Liver (tissue), 9 donors: ENCODE measurements around the gene TMPRSS9. TPM values are rescaled to one million over a fixed set of nuclear protein-coding genes. Genes with fewer than 3 reads are reported as not detected.
"Not testable (repeated sequence)": the region's sequence is repeated elsewhere in the genome, so short reads cannot be mapped to it uniquely, and the experiment has no call there.

Source experiments
- DNase-seq: peaks from one replicate; pipeline ENCODE4 v3.0.0-alpha.2; 2017; ENCODE audit warnings: low spot score
- H3K27ac ChIP-seq, 2 donors: one replicate each; pipeline ENCODE4 v1.7.0; 2013; ENCODE audit warnings: inconsistent platforms in 2 of 2, low read length in 2 of 2, control low read depth in 1 of 2, low read depth in 1 of 2, mild to moderate bottlenecking in 1 of 2
- H3K27me3 ChIP-seq, 4 donors: one replicate each; pipeline versions ENCODE4 v1.6.1 to v1.7.0; 2013; ENCODE audit warnings: low read length in 3 of 4, inconsistent platforms in 1 of 4, mild to moderate bottlenecking in 1 of 4, moderate library complexity in 1 of 4; ENCODE audit not compliant: control insufficient read depth in 4 of 4, insufficient read depth in 4 of 4
- H3K36me3 ChIP-seq, 4 donors: one replicate each; pipeline versions ENCODE4 v1.6.1 to v1.7.0; 2013; ENCODE audit warnings: low read length in 3 of 4, mild to moderate bottlenecking in 3 of 4, low read depth in 1 of 4, moderate library complexity in 1 of 4; ENCODE audit not compliant: control insufficient read depth in 4 of 4, insufficient read depth in 3 of 4
- H3K4me1 ChIP-seq, 4 donors: one replicate each; pipeline versions ENCODE4 v1.6.1 to v1.7.0; 2013; ENCODE audit warnings: low read length in 3 of 4, mild to moderate bottlenecking in 3 of 4, moderate library complexity in 1 of 4; ENCODE audit not compliant: control insufficient read depth in 4 of 4, insufficient read depth in 4 of 4
- H3K4me3 ChIP-seq, 3 donors: one replicate each; pipeline versions ENCODE4 v1.6.1 to v1.7.0; 2013; ENCODE audit warnings: low read length in 3 of 3, control low read depth in 1 of 3, low read depth in 1 of 3, mild to moderate bottlenecking in 1 of 3
- H3K9ac ChIP-seq, 2 donors: one replicate each; pipeline ENCODE4 v1.7.0; 2013; ENCODE audit warnings: low read length in 2 of 2, mild to moderate bottlenecking in 2 of 2, moderate library complexity in 2 of 2, control low read depth in 1 of 2, low read depth in 1 of 2
- H3K9me3 ChIP-seq, 4 donors: one replicate each; pipeline versions ENCODE4 v1.6.1 to v1.7.0; 2013; ENCODE audit warnings: low read length in 3 of 4; ENCODE audit not compliant: control insufficient read depth in 4 of 4
- ATF3 ChIP-seq: IDR thresholded peaks from 2 replicates; pipeline ENCODE4 v1.6.1; 2016; ENCODE audit warnings: antibody characterized with exemption
- EGR1 ChIP-seq, 2 donors: IDR thresholded peaks; 2 replicates each; pipeline ENCODE4 v1.6.1; 2016 to 2018; ENCODE audit warnings: antibody characterized with exemption in 2 of 2, low read depth in 2 of 2
- FOXA2 ChIP-seq: IDR thresholded peaks from 2 replicates; pipeline ENCODE4 v1.6.1; 2016; ENCODE audit warnings: antibody characterized with exemption
- GABPA ChIP-seq, 2 donors: IDR thresholded peaks in 1 of 2; conservative IDR thresholded peaks in 1 of 2; 2 replicates each; pipeline ENCODE4 v1.6.1; 2016; ENCODE audit warnings: antibody characterized with exemption in 2 of 2, mild to moderate bottlenecking in 1 of 2, moderate library complexity in 1 of 2
- HNF4A ChIP-seq, 2 donors: conservative IDR thresholded peaks; 2 replicates each; pipeline ENCODE4 v1.6.1; 2016; ENCODE audit warnings: antibody characterized with exemption in 2 of 2, mild to moderate bottlenecking in 2 of 2
- HNF4G ChIP-seq: IDR thresholded peaks from 2 replicates; pipeline ENCODE4 v1.6.1; 2016; ENCODE audit warnings: antibody characterized with exemption
- JUND ChIP-seq, 2 donors: IDR thresholded peaks; 2 replicates each; pipeline ENCODE4 v1.6.1; 2016; ENCODE audit warnings: antibody characterized with exemption in 2 of 2
- NR2F2 ChIP-seq: IDR thresholded peaks from 2 replicates; pipeline ENCODE4 v1.6.1; 2016; ENCODE audit warnings: antibody characterized with exemption
- RAD21 ChIP-seq, 2 donors: IDR thresholded peaks; 2 replicates each; pipeline ENCODE4 v1.6.1; 2016; ENCODE audit warnings: antibody characterized with exemption in 2 of 2, mild to moderate bottlenecking in 2 of 2
- REST ChIP-seq: IDR thresholded peaks from 2 replicates; pipeline ENCODE4 v1.6.1; 2016; ENCODE audit warnings: antibody characterized with exemption, mild to moderate bottlenecking
- RXRA ChIP-seq, 2 donors: IDR thresholded peaks; 2 replicates each; pipeline ENCODE4 v1.6.1; 2017 to 2018; ENCODE audit warnings: antibody characterized with exemption in 2 of 2, mild to moderate bottlenecking in 1 of 2
- SP1 ChIP-seq: IDR thresholded peaks from 2 replicates; pipeline ENCODE4 v1.6.1; 2018; ENCODE audit warnings: antibody characterized with exemption, mild to moderate bottlenecking
- TAF1 ChIP-seq: conservative IDR thresholded peaks from 2 replicates; pipeline ENCODE4 v1.6.1; 2016; ENCODE audit warnings: antibody characterized with exemption, mild to moderate bottlenecking
- YY1 ChIP-seq: IDR thresholded peaks from 2 replicates; pipeline ENCODE4 v1.6.1; 2016; ENCODE audit warnings: antibody characterized with exemption, mild to moderate bottlenecking
- ZBTB33 ChIP-seq: IDR thresholded peaks from 2 replicates; pipeline ENCODE4 v1.6.1; 2016; ENCODE audit warnings: antibody characterized with exemption
- WGBS: extraction: QIAGEN DNeasy Blood & Tissue Kit; methylation state at CpG from one replicate; pipeline ENCODE4 v1.1.7; 2013; 5-methylcytosine and 5-hydroxymethylcytosine counted together
- polyA plus RNA-seq, 2 donors: library from polyadenylated mRNA; stranded (reverse) in 1 of 2; unstranded in 1 of 2; fragments of 200-250 nt in 1 of 2; fragments of >200 nt in 1 of 2; fragmentation: Nextera tagmentation in 1 of 2; extraction: Ambion mirVana in 1 of 2; gene quantifications; one replicate each; pipeline versions ENCODE4 v1.2.1 to v1.2.3, GENCODE V29; 2013 to 2015
- total RNA-seq, 2 donors: library from RNA; depleted of rRNA; stranded (reverse); fragments of >200 nt; gene quantifications; one replicate each; pipeline ENCODE4 v1.2.3, GENCODE V29; 2014
- TF ChIP-seq, protein P1 (sequence below): IDR thresholded peaks from 2 replicates; pipeline ENCODE4 v1.6.1; 2016; ENCODE audit warnings: antibody characterized with exemption
- donor health status: healthy.
- donor health status: healthy.
- donor health status: healthy.
- donor health status: healthy.
- donor health status: healthy.

TMPRSS9 gene
- total and polyA plus RNA-seq, 4 donors: 0.39 to 24.8 (median 1.5) TPM

GRCh38 chr19:2415973-2416319 lies 55.9 kb downstream of the TMPRSS9 start:
- TF ChIP-seq RXRA (IDR thresholded peaks at IDR 0.05) (no peak), HNF4G (no peak)
- Histone ChIP-seq H3K4me3 (no peak overlapping the region), H3K27ac (no peak overlapping the region), H3K9ac (no peak overlapping the region), H3K36me3 (peaks cover 0 to 2% (median under 1%) of the 10 kb centered on the region in 4 donors), H3K4me1 (peaks cover 5 to 6% (median 6%) of the 10 kb centered on the region in 4 donors), H3K9me3 (no peaks in the 10 kb centered on the region), H3K27me3 (no peaks in the 10 kb centered on the region)
- no peak for DNase-seq
- 82% methylated on average over 6 of the region's 6 CpGs for WGBS

- no peak overlapping the region for H3K4me3 ChIP-seq
- H3K27me3 ChIP-seq: no peaks in the 10 kb centered on the region
- peaks cover 5 to 6% (median 6%) of the 10 kb centered on the region in 4 donors for H3K4me1 ChIP-seq
- no peak for DNase-seq
- peak overlapping the region in 1 of 2 donors; percentile 19 for H3K27ac ChIP-seq
- H3K9ac ChIP-seq: no peak overlapping the region
- WGBS: 63% methylated on average over 19 of the region's 19 CpGs
- H3K9me3 ChIP-seq: no peaks in the 10 kb centered on the region
- TF ChIP-seq RXRA (IDR thresholded peaks at IDR 0.05): peak in 1 of 2 donors; percentile 43
- no peak for TF ChIP-seq JUND (IDR thresholded peaks at IDR 0.05)
- no peak for TF ChIP-seq FOXA2
- TF ChIP-seq SP1: peak; percentile 76
- TF ChIP-seq ATF3: no peak
- no peak for TF ChIP-seq TAF1
- TF ChIP-seq RAD21 (IDR thresholded peaks at IDR 0.05): peak in 1 of 2 donors; percentile 33
- no peak for TF ChIP-seq ZBTB33
- peak; percentile 53 to 70 for TF ChIP-seq GABPA (IDR thresholded peaks at IDR 0.05 in 1 of 2, conservative IDR thresholded peaks at IDR 0.05 in 1 of 2)
- TF ChIP-seq HNF4G: peak; percentile 57
- TF ChIP-seq REST: no peak
- TF ChIP-seq, protein P1, sequence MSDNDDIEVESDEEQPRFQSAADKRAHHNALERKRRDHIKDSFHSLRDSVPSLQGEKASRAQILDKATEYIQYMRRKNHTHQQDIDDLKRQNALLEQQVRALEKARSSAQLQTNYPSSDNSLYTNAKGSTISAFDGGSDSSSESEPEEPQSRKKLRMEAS: no peak
- no peak for TF ChIP-seq YY1
- TF ChIP-seq HNF4A (conservative IDR thresholded peaks at IDR 0.05): peak; percentile 66 to 79
- TF ChIP-seq NR2F2: no peak
- TF ChIP-seq EGR1 (IDR thresholded peaks at IDR 0.05; ENCODE audit: low read depth in 2 of 2): peak in 1 of 2 donors; percentile 48
- H3K36me3 ChIP-seq: peaks cover 0 to 2% (median under 1%) of the 10 kb centered on the region in 4 donors
Observed at GRCh38 chr19:2416321-2417097, 56.4 kb downstream of the TMPRSS9 start.

DNA sequence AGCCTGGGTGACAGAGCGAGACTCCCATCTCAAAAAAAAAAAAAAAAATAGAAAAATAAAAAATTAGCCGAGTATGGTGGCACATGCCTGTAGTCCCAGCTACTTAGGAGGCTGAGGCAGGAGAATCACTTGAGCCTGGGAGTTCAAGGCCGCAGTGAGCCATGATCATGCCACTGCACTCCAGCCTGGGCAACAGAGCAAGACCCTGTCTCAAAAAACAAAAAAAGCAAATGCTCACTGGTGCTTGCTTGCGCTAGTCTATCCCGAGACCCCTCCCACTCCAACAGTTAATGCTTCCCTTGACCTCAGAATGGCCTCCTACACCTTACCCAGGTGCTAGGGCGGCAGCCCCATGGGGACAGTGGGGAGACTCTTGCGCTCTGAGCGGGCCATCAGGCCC lies 57.4 kb downstream of the TMPRSS9 start:
- not testable (repeated sequence) for H3K27ac ChIP-seq, H3K27me3 ChIP-seq, H3K4me1 ChIP-seq, H3K9ac ChIP-seq, DNase-seq, H3K36me3 ChIP-seq, H3K4me3 ChIP-seq, H3K9me3 ChIP-seq
- 97% methylated on average over 8 of the region's 8 CpGs for WGBS
